Measurements from ENCODE around the gene KDELR3. TPM values are rescaled to one million over a fixed set of nuclear protein-coding genes. Genes with fewer than 3 reads are reported as not detected.

KDELR3 gene
- total RNA-seq, 1 experiment from 2014 or later, result 7.3 TPM

GRCh38 chr22:38419858-38420160 is 48.1 kb upstream of the KDELR3 start:
- Mint-ChIP-seq H3K36me3 (ENCODE audit: insufficient read depth in 1 of 3, low read depth in 3 of 3) (no peaks in the 10 kb centered on the region; a peak in 1 of 7 replicates), H3K9me3 (no peaks in the 10 kb centered on the region), H3K27ac (no peak overlapping the region; a peak in 1 of 7 replicates), H3K4me1 (peaks cover 34 to 47% of the 10 kb centered on the region in 2 experiments), H3K27me3 (ENCODE audit: low read depth) (no peaks in the 10 kb centered on the region), H3K4me3 (no peak overlapping the region)
- no peak overlapping the region for H3K4me2 ChIP-seq (ENCODE audit: insufficient read depth, insufficient read length, low read length)
- no peak overlapping the region for H3K56ac ChIP-seq (ENCODE audit: insufficient read length, low read depth, low read length)
- H3K27me3 ChIP-seq (ENCODE audit: insufficient read depth, low read length), result no peaks in the 10 kb centered on the region
- no peaks in the 10 kb centered on the region for H3K79me1 ChIP-seq (ENCODE audit: insufficient read depth, low read depth, low read length, poor library complexity, severe bottlenecking)
- no peak overlapping the region for H2AFZ ChIP-seq (ENCODE audit: low read length)
- no peaks in the 10 kb centered on the region for H3K79me2 ChIP-seq (ENCODE audit: insufficient read depth, low read length)
- H3K27ac ChIP-seq (ENCODE audit: insufficient read length, low read depth, low read length), result no peak overlapping the region
- no peak overlapping the region for H3K18ac ChIP-seq (ENCODE audit: insufficient read length, low read depth, low read length)
- no peak overlapping the region for H4K91ac ChIP-seq (ENCODE audit: insufficient read length, low read depth, low read length)
- H3K9ac ChIP-seq (ENCODE audit: extremely low read depth, insufficient read length, low read length), result no peak overlapping the region
- TF ChIP-seq CTCF (conservative IDR thresholded peaks at IDR 0.05), result no peak
- no peak overlapping the region for H4K8ac ChIP-seq (replicated peaks; ENCODE audit: insufficient read length, low read depth, low read length)
- no peak overlapping the region for H4K5ac ChIP-seq (ENCODE audit: insufficient read length, low read depth, low read length)
- H3K23me2 ChIP-seq (ENCODE audit: insufficient read length, low read depth, low read length, poor library complexity, severe bottlenecking), result no peaks in the 10 kb centered on the region
- no peak overlapping the region for H2BK120ac ChIP-seq (ENCODE audit: low read depth, low read length, poor library complexity, severe bottlenecking)
- H3K9me3 ChIP-seq (ENCODE audit: control insufficient read depth, low read depth, low read length), result no peaks in the 10 kb centered on the region
- no peak overlapping the region for H2AK5ac ChIP-seq (ENCODE audit: insufficient read length, low read length)
- no peak overlapping the region for H3K4ac ChIP-seq (ENCODE audit: low read depth, low read length)
- no peak overlapping the region for H2BK5ac ChIP-seq (ENCODE audit: insufficient read length, low read length)
- H3T11ph ChIP-seq (ENCODE audit: low read length), result no peak overlapping the region
- no peak overlapping the region for H3K14ac ChIP-seq (ENCODE audit: insufficient read depth, low read length)
- H3K4me1 ChIP-seq (ENCODE audit: insufficient read depth, low read length), result no peaks in the 10 kb centered on the region; the same call in none of the 2 replicates
- no peak for DNase-seq
- no CpG with 5 or more reads among the region's 8 CpGs for WGBS (ENCODE audit: extremely low coverage, insufficient read length, low lambda C conversion rate)
- H2BK15ac ChIP-seq (ENCODE audit: low read depth, low read length), result no peak overlapping the region
- H3K23ac ChIP-seq (ENCODE audit: insufficient read length, low read depth, low read length), result no peak overlapping the region
- no peak overlapping the region for H2BK12ac ChIP-seq (ENCODE audit: insufficient read length, low read depth, low read length)
- H2BK20ac ChIP-seq (ENCODE audit: low read depth, low read length, poor library complexity, severe bottlenecking), result no peak overlapping the region
- no peaks in the 10 kb centered on the region for H4K20me1 ChIP-seq (ENCODE audit: control insufficient read depth, insufficient read depth, insufficient read length)

Data from H9 (cell line).